Central memory CD8-positive, alpha-beta T cell (primary cell): ENCODE measurements around the gene ZFP36.
A peak's percentile ranks its signal among the peaks of the same experiment; 100 is the strongest.

Experiments
- ATAC-seq: fragments of 150-1000 bp; cut with Tn5 transposase; replicated peaks from 2 replicates; pipeline ENCODE4 v1.10.0; 2022; ENCODE audit warnings: mild to moderate bottlenecking, moderate FRiP score, moderate number of reproducible peaks; ENCODE audit not compliant: poor library complexity, severe bottlenecking; ENCODE audit errors: extremely low read depth
- DNase-seq, 2 donors: peaks; one replicate each; pipeline ENCODE4 v3.0.0; 2021; ENCODE audit warnings: low spot score in 2 of 2
- H3K27ac Mint-ChIP-seq: one replicate; pipeline ENCODE4 v1.8.0; 2022; ENCODE audit warnings: low read depth, mild to moderate bottlenecking, moderate library complexity, mixed read lengths
- H3K27me3 Mint-ChIP-seq: one replicate; pipeline ENCODE4 v1.8.0; 2022; ENCODE audit warnings: mixed read lengths
- H3K36me3 Mint-ChIP-seq: one replicate; pipeline ENCODE4 v1.8.0; 2022; ENCODE audit warnings: mild to moderate bottlenecking, moderate library complexity, mixed read lengths; ENCODE audit not compliant: insufficient read depth
- H3K4me1 Mint-ChIP-seq: one replicate; pipeline ENCODE4 v1.8.0; 2022; ENCODE audit warnings: mixed read lengths
- H3K4me3 Mint-ChIP-seq: one replicate; pipeline ENCODE4 v1.8.0; 2022; ENCODE audit warnings: mild to moderate bottlenecking, moderate library complexity, mixed read lengths
- H3K9me3 Mint-ChIP-seq: one replicate; pipeline ENCODE4 v1.8.0; 2022; ENCODE audit warnings: mixed read lengths

Gene ZFP36

DNA sequence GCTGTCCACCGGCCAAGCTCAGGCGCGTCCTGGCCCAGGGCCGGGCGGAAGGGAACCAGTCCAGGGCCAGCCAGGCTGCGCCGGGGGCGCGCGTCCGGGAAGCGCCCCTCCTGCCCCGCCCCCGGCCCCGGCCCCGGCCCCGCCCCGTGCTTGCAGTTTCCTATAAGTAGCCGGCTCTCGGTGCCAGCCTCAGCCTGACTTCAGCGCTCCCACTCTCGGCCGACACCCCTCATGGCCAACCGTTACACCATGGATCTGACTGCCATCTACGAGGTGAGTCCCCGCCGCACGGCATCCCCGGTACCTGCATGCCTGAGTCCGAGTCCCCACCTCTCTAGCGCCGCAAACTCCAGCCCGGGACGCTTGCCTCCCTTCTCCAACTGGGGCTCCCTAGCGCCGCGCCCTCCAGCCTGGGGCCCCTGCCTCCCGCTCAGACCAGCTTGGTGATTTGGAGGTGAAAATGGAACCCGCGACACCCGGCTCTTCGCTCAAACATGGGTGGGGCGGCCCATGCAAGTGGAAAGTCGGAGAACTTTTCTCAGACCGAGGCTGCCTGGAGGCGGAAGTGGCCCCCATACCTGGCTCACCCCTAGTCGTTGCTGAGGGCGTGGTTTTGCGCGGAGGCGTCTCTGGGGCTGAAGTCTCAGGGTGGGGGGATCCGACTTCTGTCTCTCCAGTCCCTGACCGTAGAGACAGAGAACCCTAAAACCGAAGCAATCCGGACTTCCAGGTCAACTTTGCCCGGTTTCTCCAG is at the start of gene ZFP36:
Gene ZFP36 (plus strand): TSS at position 192 of the 754 bp plus-strand sequence. CDS start 58 bp downstream, at position 250.
- Mint-ChIP-seq H3K27me3 (no peaks in the 10 kb centered on the region), H3K9me3 (peaks cover under 1% of the 10 kb centered on the region), H3K36me3 (peaks cover 86% of the 10 kb centered on the region), H3K4me1 (peaks cover 69% of the 10 kb centered on the region), H3K4me3 (peak within 1 kb of the TSS; percentile 80), H3K27ac (peak within 1 kb of the TSS; percentile 100)
- ATAC-seq (peak; percentile 11), DNase-seq (peak; percentile 83 to 86)

DNA sequence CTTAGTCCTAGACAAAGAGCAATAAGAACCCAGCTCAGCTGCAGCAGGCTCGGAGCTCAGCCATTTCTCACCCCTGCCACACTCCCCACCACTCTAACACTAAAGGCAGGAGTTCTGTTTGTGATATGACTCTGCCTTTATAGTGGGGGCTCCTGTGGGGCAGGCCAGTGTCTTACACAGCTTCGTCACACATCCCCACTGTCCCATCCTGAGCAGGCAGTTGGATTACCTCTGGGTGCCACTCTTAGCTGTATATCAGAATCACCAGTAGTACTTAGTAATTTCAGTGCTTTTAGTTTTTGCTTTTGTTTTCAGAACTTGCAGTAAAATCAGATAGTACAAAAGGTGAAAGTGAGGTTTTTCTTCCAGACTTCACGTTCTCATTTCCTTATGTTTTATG is 47.6 kb upstream of the ZFP36 start:
- Mint-ChIP-seq H3K36me3 (peaks cover 45% of the 10 kb centered on the region), H3K27ac (no peak overlapping the region), H3K4me1 (peaks cover under 1% of the 10 kb centered on the region)

GRCh38 chr19:39360599-39360998 is 46.0 kb upstream of the ZFP36 start:
- H3K9me3 Mint-ChIP-seq, result no peaks in the 10 kb centered on the region
- no peak for ATAC-seq
- no peaks in the 10 kb centered on the region for H3K27me3 Mint-ChIP-seq
- no peak overlapping the region for H3K27ac Mint-ChIP-seq
- DNase-seq, result no peak
- no peak overlapping the region for H3K4me3 Mint-ChIP-seq
- H3K36me3 Mint-ChIP-seq, result peaks cover 42% of the 10 kb centered on the region
- no peaks in the 10 kb centered on the region for H3K4me1 Mint-ChIP-seq

More for the DNA sequence above, 47.6 kb upstream of the ZFP36 start:
- no peaks in the 10 kb centered on the region for H3K27me3 Mint-ChIP-seq
- DNase-seq (no peak), ATAC-seq (no peak)
- H3K9me3 Mint-ChIP-seq, result no peaks in the 10 kb centered on the region
- no peak overlapping the region for H3K4me3 Mint-ChIP-seq

DNA sequence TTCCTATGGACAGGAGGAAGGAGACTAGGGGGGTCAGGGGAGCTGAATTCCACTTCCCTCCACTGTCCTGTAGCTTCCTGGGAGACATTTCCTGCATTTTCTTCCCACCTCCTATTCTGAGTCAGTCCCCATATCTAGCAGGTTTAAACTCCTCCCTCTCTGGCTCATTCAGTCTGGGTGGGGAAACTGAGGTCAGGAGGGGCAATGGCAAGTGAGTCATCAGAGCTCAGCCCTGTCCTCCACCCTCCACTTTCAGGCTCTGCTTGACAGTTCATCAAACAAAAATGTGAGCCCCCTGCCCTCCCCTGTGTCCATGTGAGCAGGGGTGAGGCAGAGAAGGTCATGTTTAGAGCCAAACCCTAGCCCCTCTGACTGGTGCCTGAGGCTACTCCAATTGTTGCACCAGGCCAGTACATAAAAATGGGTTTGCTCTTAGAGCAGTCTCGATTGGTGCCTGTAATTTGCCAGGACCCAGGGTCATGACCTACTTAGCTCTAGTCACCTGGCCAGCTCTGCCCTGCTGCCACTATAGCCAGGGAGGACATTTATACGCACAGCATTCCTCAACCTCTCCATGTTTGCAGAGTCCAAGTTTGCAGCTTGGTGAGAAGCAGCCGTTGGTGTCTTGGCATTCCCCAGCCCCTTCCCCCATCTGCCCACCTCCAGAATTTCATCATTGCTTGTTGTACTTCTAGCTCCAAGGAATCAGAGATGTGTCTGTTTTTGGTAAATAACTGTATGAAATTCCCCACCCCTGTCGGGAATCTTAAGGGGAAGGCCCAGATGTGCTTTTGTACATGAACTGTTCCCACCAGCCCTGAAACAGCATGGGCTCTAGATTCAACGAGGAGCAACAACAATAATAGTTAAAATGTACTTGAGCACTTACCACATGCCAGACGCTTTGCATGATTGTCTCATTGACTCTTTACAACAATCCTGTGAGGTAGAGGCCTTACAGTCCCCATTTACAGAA is 43.7 kb upstream of the ZFP36 start:
- no peaks in the 10 kb centered on the region for H3K27me3 Mint-ChIP-seq
- no peaks in the 10 kb centered on the region for H3K4me1 Mint-ChIP-seq
- no peak for DNase-seq
- peaks cover 27% of the 10 kb centered on the region for H3K36me3 Mint-ChIP-seq
- no peak for ATAC-seq
- H3K9me3 Mint-ChIP-seq, result no peaks in the 10 kb centered on the region
- H3K27ac Mint-ChIP-seq, result no peak overlapping the region
- H3K4me3 Mint-ChIP-seq, result no peak overlapping the region

DNA sequence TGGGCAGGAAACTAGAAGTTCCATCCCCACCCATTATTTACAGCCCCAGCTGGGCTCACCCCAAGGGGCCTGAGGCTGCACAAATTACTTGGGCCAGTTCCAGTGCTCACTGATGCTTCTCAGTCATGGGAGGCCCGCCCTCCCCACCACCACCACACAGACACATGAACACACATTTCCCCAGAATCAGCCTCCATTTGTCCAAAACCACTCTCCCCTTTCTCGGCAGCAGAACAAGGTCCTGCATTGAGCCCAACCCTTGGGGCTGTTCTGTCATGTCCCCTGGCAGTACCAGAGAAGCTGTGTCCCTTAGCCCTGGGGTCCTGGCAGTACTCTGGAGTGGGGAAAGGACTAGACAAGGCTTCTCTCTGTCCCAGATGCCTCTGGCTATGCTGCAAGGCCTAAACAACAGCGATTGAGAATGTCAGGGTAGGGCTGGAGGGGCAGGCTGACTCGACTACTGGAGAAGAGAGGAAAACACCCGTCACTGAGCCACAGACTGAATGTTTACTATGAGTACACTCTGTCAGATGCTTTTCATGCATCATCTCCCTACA is 42.7 kb upstream of the ZFP36 start:
- no peak overlapping the region for H3K4me3 Mint-ChIP-seq
- H3K36me3 Mint-ChIP-seq, result peaks cover 23% of the 10 kb centered on the region
- no peak overlapping the region for H3K27ac Mint-ChIP-seq
- H3K4me1 Mint-ChIP-seq, result peaks cover 5% of the 10 kb centered on the region
- DNase-seq, result no peak
- no peak for ATAC-seq
- no peaks in the 10 kb centered on the region for H3K27me3 Mint-ChIP-seq
- no peaks in the 10 kb centered on the region for H3K9me3 Mint-ChIP-seq

GRCh38 chr19:39365531-39365930 is 41.1 kb upstream of the ZFP36 start:
- ATAC-seq (no peak), DNase-seq (no peak)
- no peaks in the 10 kb centered on the region for H3K27me3 Mint-ChIP-seq
- no peak overlapping the region for H3K27ac Mint-ChIP-seq
- H3K9me3 Mint-ChIP-seq, result no peaks in the 10 kb centered on the region
- H3K36me3 Mint-ChIP-seq, result peaks cover 20% of the 10 kb centered on the region
- H3K4me1 Mint-ChIP-seq, result peaks cover 5% of the 10 kb centered on the region
- no peak overlapping the region for H3K4me3 Mint-ChIP-seq

DNA sequence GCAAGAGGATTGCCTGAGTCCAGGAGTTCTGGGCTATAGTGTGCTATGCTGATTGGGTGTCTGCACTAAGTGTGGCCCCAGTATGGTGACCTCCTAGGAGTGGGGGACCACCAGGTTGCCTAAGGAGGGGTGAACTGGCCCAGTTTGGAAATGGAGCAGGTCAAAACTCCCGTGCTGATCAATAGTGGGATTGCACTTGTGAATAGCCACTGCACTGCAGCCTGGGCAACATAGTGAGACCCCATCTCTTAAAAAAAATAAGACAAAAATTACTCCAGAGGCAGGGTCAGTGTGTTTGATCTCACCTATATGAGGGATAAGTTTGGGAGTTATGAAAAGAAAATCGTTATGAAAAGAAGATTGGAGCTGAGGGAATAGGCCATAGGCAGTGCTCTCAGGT is 37.4 kb upstream of the ZFP36 start:
- H3K4me3 Mint-ChIP-seq, result no peak overlapping the region
- no peaks in the 10 kb centered on the region for H3K27me3 Mint-ChIP-seq
- DNase-seq (no peak), ATAC-seq (no peak)
- H3K9me3 Mint-ChIP-seq, result no peaks in the 10 kb centered on the region
- no peak overlapping the region for H3K27ac Mint-ChIP-seq
- peaks cover 19% of the 10 kb centered on the region for H3K36me3 Mint-ChIP-seq
- peaks cover 5% of the 10 kb centered on the region for H3K4me1 Mint-ChIP-seq

DNA sequence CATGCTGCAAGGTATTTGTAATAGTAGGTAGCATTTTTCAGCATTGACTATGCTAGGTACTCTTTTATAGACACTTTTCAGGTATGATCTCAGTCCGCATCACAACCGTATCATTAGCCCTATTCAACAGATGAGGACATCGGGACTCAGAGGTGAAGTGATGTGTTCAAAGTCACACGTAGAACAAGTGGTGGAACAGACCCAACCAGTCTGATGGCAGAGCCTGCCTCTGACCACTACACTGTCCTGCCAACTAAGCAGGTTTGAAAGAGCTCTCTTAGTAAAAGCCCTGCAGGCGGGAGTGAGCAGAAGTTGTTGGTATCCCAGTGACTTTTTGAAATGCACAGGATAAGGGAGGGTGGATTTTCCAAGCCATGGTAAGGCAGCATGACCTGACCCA is 35.9 kb upstream of the ZFP36 start:
- peaks cover 5% of the 10 kb centered on the region for H3K4me1 Mint-ChIP-seq
- H3K36me3 Mint-ChIP-seq, result peaks cover 23% of the 10 kb centered on the region
- no peak for ATAC-seq
- no peak for DNase-seq
- H3K27me3 Mint-ChIP-seq, result no peaks in the 10 kb centered on the region
- no peak overlapping the region for H3K4me3 Mint-ChIP-seq
- no peaks in the 10 kb centered on the region for H3K9me3 Mint-ChIP-seq
- no peak overlapping the region for H3K27ac Mint-ChIP-seq

DNA sequence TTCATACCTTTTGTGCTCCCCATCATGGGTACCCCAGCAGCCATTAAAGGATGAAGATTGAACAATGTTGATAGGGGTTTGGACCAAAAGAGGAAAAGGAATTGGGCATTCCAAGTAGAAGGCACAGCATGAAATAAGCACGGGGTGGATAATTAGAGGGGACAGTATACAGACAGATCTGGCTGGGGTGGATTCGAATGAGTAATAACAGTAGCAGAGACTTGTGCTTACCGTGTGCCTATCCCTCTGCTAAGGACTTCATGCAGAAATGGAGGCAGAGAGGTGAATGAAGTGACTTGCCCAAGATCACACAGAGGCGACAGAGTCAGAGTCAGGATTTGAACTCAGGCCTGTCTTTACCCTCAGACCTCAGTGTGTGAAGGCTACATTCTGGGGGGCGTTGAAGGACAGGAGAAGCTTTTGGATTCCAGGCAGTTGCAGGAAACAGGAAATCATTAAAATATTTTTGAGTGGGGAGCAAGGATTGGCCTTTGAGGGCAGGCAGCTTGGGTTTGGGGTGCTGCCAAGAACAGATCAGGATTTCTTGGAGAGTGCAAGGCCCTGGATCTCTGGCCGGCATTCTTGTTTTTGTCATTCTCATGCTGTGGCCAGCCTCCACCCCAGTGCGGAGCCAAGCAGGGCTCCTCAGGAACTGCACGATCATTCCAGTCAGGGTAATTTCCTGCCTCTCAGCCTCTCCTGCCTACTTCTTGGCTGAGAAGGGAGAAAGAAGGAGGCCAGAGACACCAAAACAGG is 34.4 kb upstream of the ZFP36 start:
- H3K9me3 Mint-ChIP-seq, result no peaks in the 10 kb centered on the region
- H3K27me3 Mint-ChIP-seq, result no peaks in the 10 kb centered on the region
- H3K27ac Mint-ChIP-seq, result peak overlapping the region; percentile 2
- H3K36me3 Mint-ChIP-seq, result peaks cover 28% of the 10 kb centered on the region
- DNase-seq (no peak), ATAC-seq (no peak)
- peaks cover 5% of the 10 kb centered on the region for H3K4me1 Mint-ChIP-seq
- no peak overlapping the region for H3K4me3 Mint-ChIP-seq

- Mint-ChIP-seq H3K36me3 (peaks cover 31% of the 10 kb centered on the region), H3K27me3 (no peaks in the 10 kb centered on the region), H3K27ac (no peak overlapping the region)
Observed at GRCh38 chr19:39372941-39373340, 33.7 kb upstream of the ZFP36 start.

DNA sequence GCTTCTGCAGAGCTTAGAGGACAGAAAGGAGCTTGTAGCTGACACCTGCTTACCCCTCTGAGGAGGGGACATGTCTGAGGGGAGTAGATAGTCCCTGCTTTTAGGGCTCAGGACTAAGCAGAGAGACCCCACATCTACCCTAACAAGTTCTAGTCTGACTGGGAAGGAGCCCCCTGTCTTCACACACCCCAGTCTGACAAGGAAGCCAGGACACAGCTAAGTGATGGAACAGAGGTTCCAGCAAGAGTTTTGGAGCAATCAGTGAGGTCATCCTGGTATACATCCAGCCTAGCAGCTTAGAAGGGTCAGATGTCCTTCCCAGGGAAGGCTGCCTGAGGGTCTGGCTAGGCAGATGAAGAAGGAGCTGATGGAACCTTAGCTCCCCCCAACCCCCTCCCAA is 30.7 kb upstream of the ZFP36 start:
- Mint-ChIP-seq H3K4me1 (no peaks in the 10 kb centered on the region), H3K9me3 (no peaks in the 10 kb centered on the region), H3K27ac (no peak overlapping the region), H3K36me3 (peaks cover 32% of the 10 kb centered on the region), H3K4me3 (no peak overlapping the region), H3K27me3 (no peaks in the 10 kb centered on the region)
- ATAC-seq (no peak), DNase-seq (no peak)

More at GRCh38 chr19:39372941-39373340, 33.7 kb upstream of the ZFP36 start:
- no peak for ATAC-seq
- Mint-ChIP-seq H3K4me1 (peaks cover 5% of the 10 kb centered on the region), H3K9me3 (no peaks in the 10 kb centered on the region), H3K4me3 (no peak overlapping the region)
- no peak for DNase-seq
